Neural cell (in vitro differentiated cells): ENCODE results near the gene HBD. TPM values are rescaled to one million over a fixed set of nuclear protein-coding genes. Genes with fewer than 3 reads are reported as not detected.

ENCODE experiments used
- H2AFZ ChIP-seq: fragments of 200-600, 300-800 bp; sonication (generic), shearing (Covaris generic); 2 replicates; pipeline ENCODE4 v1.6.0; 2014; ENCODE audit warnings: low read depth, mild to moderate bottlenecking, antibody characterized with exemption, low read length, moderate library complexity
- H3F3A ChIP-seq: fragments of 200-600 bp; shearing (Covaris generic); 2 replicates; pipeline ENCODE4 v1.6.1; 2016; ENCODE audit warnings: mild to moderate bottlenecking, moderate library complexity, mixed read lengths, antibody characterized with exemption, low read length; ENCODE audit not compliant: insufficient read depth, poor library complexity, severe bottlenecking
- H3K27ac ChIP-seq: fragments of 200-600, 300-800 bp; sonication (generic), shearing (Covaris generic); 2 replicates; pipeline ENCODE4 v1.5.1; 2014; ENCODE audit warnings: mild to moderate bottlenecking, low read length, moderate library complexity
- H3K27me3 ChIP-seq: fragments of 300-800, 200-600 bp; sonication (generic), shearing (Covaris generic); 2 replicates; pipeline ENCODE4 v1.6.0; 2014; ENCODE audit warnings: mild to moderate bottlenecking, low read depth, low read length, moderate library complexity; ENCODE audit not compliant: insufficient read depth
- H3K36me3 ChIP-seq: fragments of 300-800, 200-600 bp; sonication (generic), shearing (Covaris generic); 2 replicates; pipeline ENCODE4 v1.5.1; 2014; ENCODE audit warnings: mild to moderate bottlenecking, antibody characterized with exemption, low read length, moderate library complexity; ENCODE audit not compliant: insufficient read depth
- H3K4me2 ChIP-seq: fragments of 300-800, 200-600 bp; sonication (generic), shearing (Covaris generic); 2 replicates; pipeline ENCODE4 v1.6.0; 2014; ENCODE audit warnings: mild to moderate bottlenecking, low read length
- H3K4me3 ChIP-seq: fragments of 300-800, 200-600 bp; sonication (generic), shearing (Covaris generic); 2 replicates; pipeline ENCODE4 v1.5.1; 2014; ENCODE audit warnings: mild to moderate bottlenecking, low read length, moderate library complexity
- H3K79me2 ChIP-seq: fragments of 200-600 bp; shearing (Covaris generic); replicated peaks from 2 replicates; pipeline ENCODE4 v1.6.0; 2014; ENCODE audit warnings: mild to moderate bottlenecking, low read length, moderate library complexity; ENCODE audit not compliant: insufficient read depth
- H3K9ac ChIP-seq: fragments of 300-800, 200-600 bp; sonication (generic), shearing (Covaris generic); 2 replicates; pipeline ENCODE4 v1.6.1; 2016; ENCODE audit warnings: mild to moderate bottlenecking, low read length, mixed read lengths
- H3K9me2 ChIP-seq: fragments of 200-600 bp; shearing (Covaris generic); 2 replicates; pipeline ENCODE4 v1.6.1; 2016; ENCODE audit warnings: mild to moderate bottlenecking, low read length, mixed read lengths; ENCODE audit not compliant: insufficient read depth
- H3K9me3 ChIP-seq: fragments of 200-600, 300-800 bp; sonication (generic), shearing (Covaris generic); 2 replicates; pipeline ENCODE4 v1.6.1; 2016; ENCODE audit warnings: mild to moderate bottlenecking, mixed run types, low read length, moderate library complexity, mixed read lengths
- H4K20me1 ChIP-seq: fragments of 200-600 bp; shearing (Covaris generic); 2 replicates; pipeline ENCODE4 v1.6.1; 2016; ENCODE audit warnings: mild to moderate bottlenecking, mixed run types; ENCODE audit not compliant: insufficient read depth
- CTCF ChIP-seq: fragments of 450-650 bp; IDR thresholded peaks from 2 replicates; pipeline ENCODE4 v1.5.1; 2014; ENCODE audit warnings: antibody characterized with exemption, mild to moderate bottlenecking, moderate library complexity; ENCODE audit not compliant: poor library complexity, severe bottlenecking
- EP300 ChIP-seq: fragments of 450-650 bp; conservative IDR thresholded peaks from 2 replicates; pipeline ENCODE4 v1.6.1; 2014; ENCODE audit warnings: antibody characterized with exemption, mild to moderate bottlenecking, moderate library complexity; ENCODE audit not compliant: poor library complexity, severe bottlenecking
- EZH2 ChIP-seq: fragments of 200-600, 300-800 bp; shearing (Covaris generic), sonication (generic); IDR thresholded peaks from 2 replicates; pipeline ENCODE4 v1.6.1; 2014; ENCODE audit warnings: antibody characterized with exemption, low read length, borderline replicate concordance, mild to moderate bottlenecking; ENCODE audit not compliant: insufficient read depth, poor library complexity, severe bottlenecking
- MXI1 ChIP-seq: fragments of 450-650 bp; conservative IDR thresholded peaks from 2 replicates; pipeline ENCODE4 v1.6.1; 2014; ENCODE audit warnings: antibody characterized with exemption, mild to moderate bottlenecking; ENCODE audit not compliant: poor library complexity, severe bottlenecking
- POLR2AphosphoS5 ChIP-seq: IDR thresholded peaks from 2 replicates; pipeline ENCODE4 v1.6.1; 2012
- RAD21 ChIP-seq: fragments of 450-650 bp; conservative IDR thresholded peaks from 2 replicates; pipeline ENCODE4 v1.6.1; 2014; ENCODE audit warnings: antibody characterized with exemption, mild to moderate bottlenecking, moderate library complexity
- REST ChIP-seq: IDR thresholded peaks from 2 replicates; pipeline ENCODE4 v1.6.1; 2012; ENCODE audit warnings: borderline replicate concordance
- SMC3 ChIP-seq: fragments of 450-650 bp; conservative IDR thresholded peaks from 2 replicates; pipeline ENCODE4 v1.6.1; 2014; ENCODE audit warnings: antibody characterized with exemption, mild to moderate bottlenecking, moderate library complexity; ENCODE audit not compliant: poor library complexity
- TAF1 ChIP-seq: IDR thresholded peaks from 2 replicates; pipeline ENCODE4 v1.6.1; 2012; ENCODE audit warnings: low read depth
- polyA plus RNA-seq: library from polyadenylated mRNA; depleted of rRNA; stranded (reverse); fragments of >200 nt; gene quantifications from 2 replicates; pipeline ENCODE4 v1.2.3, GENCODE V29; 2014

Gene HBD
- polyA plus RNA-seq, 1 donor from 2014 or later, result not detected

DNA sequence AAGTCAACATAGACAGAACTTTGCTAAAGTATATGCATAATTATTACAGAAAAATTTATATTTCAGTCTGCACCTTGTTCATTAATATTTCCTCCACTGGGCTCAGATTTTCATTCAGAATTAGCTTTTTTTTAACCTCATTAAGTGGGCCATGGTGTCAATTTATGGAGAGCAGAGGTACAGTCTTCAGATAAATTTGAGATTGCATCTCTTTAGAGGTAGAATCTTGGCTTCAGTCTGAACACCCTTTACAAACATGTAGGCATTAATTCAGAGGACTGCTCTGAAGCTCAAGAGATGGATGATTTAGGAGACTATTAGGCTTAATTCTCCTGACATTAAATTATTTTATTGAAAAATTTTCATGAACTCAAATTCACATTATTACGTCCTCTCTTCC is 4.0 kb downstream of the HBD start:
- Histone ChIP-seq H3F3A (no peaks in the 10 kb centered on the region), H3K27ac (no peak overlapping the region), H3K9me2 (no peaks in the 10 kb centered on the region), H4K20me1 (no peaks in the 10 kb centered on the region), H2AFZ (no peak overlapping the region), H3K9ac (no peak overlapping the region), H3K27me3 (no peaks in the 10 kb centered on the region), H3K36me3 (no peaks in the 10 kb centered on the region), H3K9me3 (no peaks in the 10 kb centered on the region), H3K4me3 (no peak overlapping the region), H3K79me2 (no peaks in the 10 kb centered on the region), H3K4me2 (no peak overlapping the region)
- TF ChIP-seq EP300 (no peak), MXI1 (no peak)

GRCh38 chr11:5229796-5230195 is 4.5 kb downstream of the HBD start:
- Histone ChIP-seq H3K9ac (no peak overlapping the region), H3K27ac (no peak overlapping the region), H3K9me3 (no peaks in the 10 kb centered on the region), H3K4me2 (no peak overlapping the region), H3K9me2 (no peaks in the 10 kb centered on the region), H3F3A (no peaks in the 10 kb centered on the region), H3K4me3 (no peak overlapping the region), H3K79me2 (no peaks in the 10 kb centered on the region), H3K27me3 (no peaks in the 10 kb centered on the region), H3K36me3 (no peaks in the 10 kb centered on the region), H4K20me1 (no peaks in the 10 kb centered on the region), H2AFZ (no peak overlapping the region)
- TF ChIP-seq SMC3, result no peak
- no peak for TF ChIP-seq TAF1
- no peak for TF ChIP-seq EZH2
- no peak for TF ChIP-seq EP300
- TF ChIP-seq POLR2AphosphoS5, result no peak
- no peak for TF ChIP-seq REST
- no peak for TF ChIP-seq RAD21
- no peak for TF ChIP-seq CTCF
- no peak for TF ChIP-seq MXI1

- TF ChIP-seq TAF1, result no peak
- TF ChIP-seq POLR2AphosphoS5, result no peak
- TF ChIP-seq RAD21, result no peak
- TF ChIP-seq MXI1, result no peak
- TF ChIP-seq EP300, result no peak
- TF ChIP-seq SMC3, result no peak
- no peak for TF ChIP-seq CTCF
- no peak for TF ChIP-seq REST
- TF ChIP-seq EZH2, result no peak
- H3K36me3 ChIP-seq, result no peaks in the 10 kb centered on the region
These were observed 4.9 kb downstream of the HBD start for GRCh38 chr11:5229356-5229755.

More at GRCh38 chr11:5229356-5229755, 4.9 kb downstream of the HBD start:
- no peak overlapping the region for H2AFZ ChIP-seq
- H3K9me2 ChIP-seq, result no peaks in the 10 kb centered on the region
- H3K4me3 ChIP-seq, result no peak overlapping the region
- no peaks in the 10 kb centered on the region for H3K9me3 ChIP-seq
- no peak overlapping the region for H3K27ac ChIP-seq
- no peak overlapping the region for H3K9ac ChIP-seq
- no peaks in the 10 kb centered on the region for H4K20me1 ChIP-seq
- H3F3A ChIP-seq, result no peaks in the 10 kb centered on the region
- H3K79me2 ChIP-seq, result no peaks in the 10 kb centered on the region
- no peaks in the 10 kb centered on the region for H3K27me3 ChIP-seq
- H3K4me2 ChIP-seq, result no peak overlapping the region
